ENCODE data around the gene SLC6A6.

GRCh38 chr3:14538451-14539088 is 136.2 kb downstream of the SLC6A6 start:
- TF ChIP-seq CTCF (conservative IDR thresholded peaks at IDR 0.05 in 1 of 2, IDR thresholded peaks at IDR 0.05 in 1 of 2; ENCODE audit: extremely low read depth in 1 of 2, insufficient read depth in 1 of 2, low read depth in 1 of 2, low read length in 2 of 2) (no peak), EZH2 (IDR thresholded peaks at IDR 0.05; ENCODE audit: borderline replicate concordance, low read length) (no peak)
